HCT116 (cell line): ENCODE measurements around the gene ANKRD61. TPM values are rescaled to one million over a fixed set of nuclear protein-coding genes. Genes with fewer than 3 reads are reported as not detected.
"Not testable (repeated sequence)": the region's sequence is repeated elsewhere in the genome, so short reads cannot be mapped to it uniquely, and the experiment has no call there.

Source experiments
- ATAC-seq: fragments of 200-7000 bp; cut with Tn5 transposase; 2 replicates; pipeline ENCODE4 v1.9.1; 2020; ENCODE audit warnings: mild to moderate bottlenecking, moderate library complexity
- BruUV-seq: library from RNA; stranded (reverse); fragments of 400-500 nt; replicated peaks from 2 replicates; lab custom pipeline; 2021; lab: Mats Ljungman, UMichigan
- CTCF ChIA-PET: fragments of 300-600 bp; sonication (Branson Sonifier 250); formaldehyde crosslinking; loops from one replicate; lab custom pipeline; 2021; ENCODE audit warnings: antibody characterized with exemption; lab: Charles Lee
- POLR2A ChIA-PET: fragments of 300-600, 350-600 bp; sonication (Branson Sonifier 250); formaldehyde crosslinking; loops from one replicate; lab custom pipeline; 2021; ENCODE audit warnings: antibody characterized with exemption; lab: Charles Lee
- RAD21 ChIA-PET, 2 experiments: fragments of 300-600 bp; sonication (Branson Sonifier 250); formaldehyde crosslinking; loops; one replicate each; lab custom pipeline; 2023; ENCODE audit warnings: low total read pairs in 2 of 2; ENCODE audit not compliant: uncharacterized antibody in 2 of 2, unreplicated experiment in 2 of 2, low non-redundant PET in 1 of 2; lab: Charles Lee
- DNase-seq: peaks from one replicate; pipeline ENCODE4 v3.0.0-alpha.2; 2010; ENCODE audit warnings: low read depth, low spot score
- H2AFZ ChIP-seq: fragments of 200-600 bp; shearing (Covaris generic), sonication (generic); 2 replicates; pipeline ENCODE4 v1.6.1; 2017; ENCODE audit warnings: low read depth, mixed run types, mixed read lengths, antibody characterized with exemption, low read length; ENCODE audit not compliant: poor library complexity, severe bottlenecking
- H3K27ac ChIP-seq: 2 replicates; pipeline ENCODE4 v1.5.1; 2012; ENCODE audit warnings: low read depth, low read length
- H3K27me3 ChIP-seq: fragments of 200-600 bp; sonication (generic); 2 replicates; pipeline ENCODE4 v1.6.1; 2016; ENCODE audit warnings: mixed run types, low read length, mixed read lengths; ENCODE audit not compliant: insufficient read depth
- H3K36me3 ChIP-seq, 2 experiments: fragments of 200-500 bp in 1 of 2; fragments of 200-600 bp in 1 of 2; sonication (Bioruptor generic) in 1 of 2; sonication (generic) in 1 of 2; 2 replicates each; pipeline versions ENCODE4 v1.5.1 to v1.6.1; 2014 to 2016; ENCODE audit warnings: low read length in 2 of 2, inconsistent platforms in 1 of 2, mixed read lengths in 1 of 2, mixed run types in 1 of 2; ENCODE audit not compliant: insufficient read depth in 2 of 2, control insufficient read depth in 1 of 2
- H3K4me1 ChIP-seq, 2 experiments: fragments of 200-600 bp in 1 of 2; sonication (generic) in 1 of 2; 2 replicates each; pipeline versions ENCODE4 v1.5.1 to v1.6.1; 2012 to 2017; ENCODE audit warnings: low read length in 2 of 2, inconsistent platforms in 1 of 2, mild to moderate bottlenecking in 1 of 2, mixed read lengths in 1 of 2, mixed run types in 1 of 2, moderate library complexity in 1 of 2; ENCODE audit not compliant: insufficient read depth in 2 of 2, control insufficient read depth in 1 of 2
- H3K4me2 ChIP-seq: fragments of 200-600 bp; sonication (generic); 2 replicates; pipeline ENCODE4 v1.6.1; 2017; ENCODE audit warnings: mixed run types, low read length, mixed read lengths
- H3K4me3 ChIP-seq, 2 experiments: fragments of 200-600 bp in 1 of 2; sonication (generic) in 1 of 2; replicated peaks in 1 of 2; 2 replicates each; pipeline ENCODE4 v1.5.1; 2011 to 2016; ENCODE audit warnings: low read length in 2 of 2, control low read depth in 1 of 2, low read depth in 1 of 2, mild to moderate bottlenecking in 1 of 2, mixed read lengths in 1 of 2, mixed run types in 1 of 2
- H3K79me2 ChIP-seq: fragments of 200-600 bp; sonication (generic); 2 replicates; pipeline ENCODE4 v1.6.1; 2017; ENCODE audit warnings: mild to moderate bottlenecking, mixed run types, low read length, moderate library complexity, mixed read lengths; ENCODE audit not compliant: insufficient read depth
- H3K9ac ChIP-seq: fragments of 200-600 bp; sonication (generic); 2 replicates; pipeline ENCODE4 v1.6.1; 2016; ENCODE audit warnings: low read length, mixed read lengths
- H3K9me2 ChIP-seq: fragments of 200-600 bp; sonication (generic), shearing (Covaris generic); 2 replicates; pipeline ENCODE4 v1.6.1; 2017; ENCODE audit warnings: mixed run types, mild to moderate bottlenecking, moderate library complexity; ENCODE audit not compliant: insufficient read depth
- H3K9me3 ChIP-seq, 2 experiments: fragments of 200-500 bp in 1 of 2; fragments of 200-600 bp in 1 of 2; sonication (Bioruptor generic) in 1 of 2; sonication (generic) in 1 of 2; 2 replicates each; pipeline ENCODE4 v1.6.1; 2014 to 2017; ENCODE audit warnings: low read length in 2 of 2, mixed read lengths in 2 of 2, inconsistent platforms in 1 of 2, low read depth in 1 of 2, mild to moderate bottlenecking in 1 of 2, mixed run types in 1 of 2, moderate library complexity in 1 of 2; ENCODE audit not compliant: control insufficient read depth in 1 of 2, insufficient read depth in 1 of 2
- H4K20me1 ChIP-seq: fragments of 200-600 bp; sonication (generic), shearing (Covaris generic); 2 replicates; pipeline ENCODE4 v1.6.1; 2017; ENCODE audit warnings: mixed run types, mild to moderate bottlenecking, moderate library complexity; ENCODE audit not compliant: insufficient read depth
- ATF3 ChIP-seq: IDR thresholded peaks from 2 replicates; pipeline ENCODE4 v1.6.1; 2012
- CBX3 ChIP-seq: IDR thresholded peaks from 2 replicates; pipeline ENCODE4 v1.6.1; 2012; ENCODE audit warnings: low read depth
- CTCF ChIP-seq, 3 experiments: fragments of 200-600 bp in 1 of 3; sonication (generic) in 1 of 3; IDR thresholded peaks in 2 of 3; conservative IDR thresholded peaks in 1 of 3; 2 replicates each; pipeline ENCODE4 v1.5.1; 2012 to 2017; ENCODE audit warnings: low read depth in 2 of 3, low read length in 2 of 3, antibody characterized with exemption in 1 of 3, borderline replicate concordance in 1 of 3, control low read depth in 1 of 3, mild to moderate bottlenecking in 1 of 3, mixed read lengths in 1 of 3, mixed run types in 1 of 3, moderate library complexity in 1 of 3; ENCODE audit not compliant: insufficient read depth in 1 of 3
- ELF1 ChIP-seq: IDR thresholded peaks from 2 replicates; pipeline ENCODE4 v1.6.1; 2012; ENCODE audit warnings: low read depth, borderline replicate concordance
- POLR2A ChIP-seq: IDR thresholded peaks from 2 replicates; pipeline ENCODE4 v1.7.0; 2011; ENCODE audit warnings: borderline replicate concordance; ENCODE audit not compliant: insufficient read depth, insufficient read length; ENCODE audit errors: extremely low read depth
- POLR2AphosphoS5 ChIP-seq: IDR thresholded peaks from 2 replicates; pipeline ENCODE4 v1.6.1; 2011; ENCODE audit warnings: mild to moderate bottlenecking, low read depth, low read length, moderate library complexity
- RAD21 ChIP-seq: IDR thresholded peaks from 2 replicates; pipeline ENCODE4 v1.6.1; 2012; ENCODE audit warnings: low read depth, mild to moderate bottlenecking
- SIN3A ChIP-seq: IDR thresholded peaks from 2 replicates; pipeline ENCODE4 v1.6.1; 2012; ENCODE audit warnings: low read depth
- TCF7L2 ChIP-seq: IDR thresholded peaks from 2 replicates; pipeline ENCODE4 v1.7.0; 2011; ENCODE audit warnings: borderline replicate concordance, inconsistent platforms; ENCODE audit not compliant: insufficient read depth, insufficient read length; ENCODE audit errors: extremely low read depth
- intact Hi-C: fragments of 100-400 bp; cut with micrococcal nuclease; formaldehyde crosslinking; loops from 2 replicates; pipeline ENCODE4 v1.10.0; 2022
- total RNA-seq: library from RNA; stranded (reverse); gene quantifications from one replicate; pipeline ENCODE4 v1.2.1, GENCODE V29; 2021; ENCODE audit not compliant: unreplicated experiment

ANKRD61 gene
- total RNA-seq, 1 experiment from 2014 or later, result 0.17 TPM

GRCh38 chr7:6057316-6058129 is 26.3 kb downstream of the ANKRD61 start:
- CTCF ChIA-PET, result interaction anchor here (0.7 kb wide), 1 partner anchor 30 kb away, joined by 3 read pairs; no protein-coding TSS in a partner anchor
- H3K9me2 ChIP-seq, result no peaks in the 10 kb centered on the region
- RAD21 ChIA-PET, result interaction anchor here in 1 of 2 experiments (0.7 kb wide), 1 partner anchor 49 kb away, joined by 3 read pairs; no protein-coding TSS in a partner anchor
- peak overlapping the region; percentile 94 for H3K9ac ChIP-seq
- no TSS peak for BruUV-seq
- H4K20me1 ChIP-seq, result no peaks in the 10 kb centered on the region
- no peak overlapping the region for H3K27ac ChIP-seq
- no peak overlapping the region for H2AFZ ChIP-seq
- H3K27me3 ChIP-seq, result no peaks in the 10 kb centered on the region
- intact Hi-C loops, result no loop called here
- H3K4me2 ChIP-seq, result peak overlapping the region; percentile 74
- no peak for ATAC-seq
- peaks cover 5 to 14% of the 10 kb centered on the region in 2 experiments; a peak in 3 of 4 replicates for H3K36me3 ChIP-seq
- peak overlapping the region; percentile 66 to 70 for H3K4me3 ChIP-seq
- no peaks in the 10 kb centered on the region for H3K9me3 ChIP-seq
- no peak for TF ChIP-seq POLR2AphosphoS5
- no peak for TF ChIP-seq RAD21
- no peak for TF ChIP-seq ATF3
- no peak for TF ChIP-seq SIN3A
- TF ChIP-seq TCF7L2, result no peak
- no peak for TF ChIP-seq ELF1
- TF ChIP-seq CBX3, result no peak
- no peak for TF ChIP-seq CTCF (IDR thresholded peaks at IDR 0.05 in 2 of 3, conservative IDR thresholded peaks at IDR 0.05 in 1 of 3; ENCODE audit: borderline replicate concordance in 1 of 3, insufficient read depth in 1 of 3, low read depth in 2 of 3, low read length in 2 of 3)
- no peak for TF ChIP-seq POLR2A
- POLR2A ChIA-PET, result interaction anchor here (1.0 kb wide), 1 partner anchor 11 kb away, joined by 4 read pairs; no protein-coding TSS in a partner anchor
- H3K4me1 ChIP-seq, result peaks cover 18 to 23% of the 10 kb centered on the region in 2 experiments
- no peak for DNase-seq
- H3K79me2 ChIP-seq, result peaks cover 50% of the 10 kb centered on the region

GRCh38 chr7:6059941-6060340 is 28.8 kb downstream of the ANKRD61 start:
- H3K9me2 ChIP-seq, H3K27ac ChIP-seq, H4K20me1 ChIP-seq, H2AFZ ChIP-seq, ATAC-seq, CTCF ChIA-PET, intact Hi-C loops, POLR2A ChIA-PET, H3K36me3 ChIP-seq, H3K9ac ChIP-seq, H3K4me2 ChIP-seq, BruUV-seq, H3K4me3 ChIP-seq, H3K27me3 ChIP-seq, H3K9me3 ChIP-seq, RAD21 ChIA-PET, DNase-seq: not testable (repeated sequence)
- H3K4me1 ChIP-seq, result peaks cover 18 to 23% of the 10 kb centered on the region in 2 experiments
- peaks cover 40% of the 10 kb centered on the region for H3K79me2 ChIP-seq
